ENCODE data around the gene ZNF750.

Gene ZNF750

DNA sequence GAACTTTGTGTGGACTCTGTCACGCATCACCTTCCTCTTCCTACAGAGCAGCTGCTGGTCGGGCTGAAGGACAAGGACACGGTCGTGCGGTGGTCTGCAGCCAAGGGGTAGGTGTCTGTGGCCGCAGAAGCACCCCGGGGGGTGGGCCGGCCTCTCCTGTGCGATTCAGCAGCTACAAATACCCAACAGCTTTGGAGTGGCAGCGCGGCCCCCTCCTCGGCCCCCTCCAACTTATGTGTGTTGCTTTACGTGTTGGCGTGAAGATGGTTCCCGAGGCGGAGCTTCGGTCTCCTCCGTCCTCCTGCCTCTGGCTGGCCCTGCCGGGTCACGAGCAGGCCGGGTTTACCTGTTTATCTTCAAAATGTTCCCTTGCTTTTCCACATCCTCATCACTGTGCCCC, 32.3 kb downstream of the ZNF750 start:
- no peak overlapping the region for H3K4me3 ChIP-seq (ENCODE audit: low read depth, low read length)
- no peaks in the 10 kb centered on the region for H3K27me3 ChIP-seq (ENCODE audit: insufficient read depth, low read length)
- peaks cover 9% of the 10 kb centered on the region for H3K4me1 ChIP-seq (ENCODE audit: control insufficient read depth, insufficient read depth, low read length, unreplicated experiment)
- no peak overlapping the region for H2AFZ ChIP-seq (ENCODE audit: low read length, unreplicated experiment)
- H3K27ac ChIP-seq (ENCODE audit: low read depth, low read length), result no peak overlapping the region
- H3K79me2 ChIP-seq (ENCODE audit: control insufficient read depth, insufficient read depth, low read length, unreplicated experiment), result peaks cover 11% of the 10 kb centered on the region
- H3K36me3 ChIP-seq (ENCODE audit: insufficient read depth, low read length), result no peaks in the 10 kb centered on the region

DNA sequence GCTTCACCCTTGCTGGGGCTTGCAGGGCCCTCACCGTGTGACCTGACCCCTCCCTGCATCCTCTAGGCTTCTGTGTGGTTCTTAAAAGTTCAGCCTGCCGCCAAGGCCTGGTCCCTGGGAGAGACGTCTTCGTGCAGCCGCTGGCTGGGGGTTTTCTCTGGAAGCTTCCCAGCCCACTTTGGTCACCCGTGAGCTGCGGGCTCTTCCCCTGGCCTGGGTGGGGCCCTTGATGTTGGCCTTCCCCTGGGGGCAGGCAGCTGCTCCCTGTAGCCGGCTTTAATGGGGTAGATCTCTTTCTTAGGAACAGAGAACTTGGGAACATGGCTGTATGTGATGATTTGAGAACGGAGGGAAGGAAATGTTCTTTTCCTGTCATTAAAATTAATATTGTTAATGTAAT, 32.7 kb downstream of the ZNF750 start:
- H3K27me3 ChIP-seq (ENCODE audit: insufficient read depth, low read length), result no peaks in the 10 kb centered on the region
- H2AFZ ChIP-seq (ENCODE audit: low read length, unreplicated experiment), result no peak overlapping the region
- H3K27ac ChIP-seq (ENCODE audit: low read depth, low read length), result no peak overlapping the region
- peaks cover 14% of the 10 kb centered on the region for H3K79me2 ChIP-seq (ENCODE audit: control insufficient read depth, insufficient read depth, low read length, unreplicated experiment)
- H3K4me1 ChIP-seq (ENCODE audit: control insufficient read depth, insufficient read depth, low read length, unreplicated experiment), result peaks cover 12% of the 10 kb centered on the region
- H3K4me3 ChIP-seq (ENCODE audit: low read depth, low read length), result no peak overlapping the region
- no peaks in the 10 kb centered on the region for H3K36me3 ChIP-seq (ENCODE audit: insufficient read depth, low read length)

DNA sequence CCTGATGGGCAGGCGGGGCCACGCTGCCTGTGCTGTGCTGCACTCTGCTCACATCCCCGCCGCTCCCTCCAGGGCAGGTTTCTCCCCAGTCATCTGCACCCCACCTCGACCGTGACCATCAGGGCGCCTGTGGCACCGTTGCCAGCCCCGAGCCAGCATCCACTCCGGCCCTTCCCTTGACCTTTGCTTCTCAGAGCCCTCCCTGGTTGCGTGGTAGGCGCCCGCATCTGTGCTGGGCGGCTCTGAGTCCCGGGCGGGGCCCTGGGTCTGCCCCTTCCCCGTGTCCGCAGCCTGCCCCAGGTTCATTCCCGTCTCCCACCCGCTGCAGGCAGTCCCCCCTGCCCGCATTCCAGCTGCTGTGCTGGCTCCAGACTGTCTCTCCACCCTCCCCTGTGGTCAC, 33.2 kb downstream of the ZNF750 start:
- H3K36me3 ChIP-seq (ENCODE audit: insufficient read depth, low read length), result no peaks in the 10 kb centered on the region
- no peak overlapping the region for H3K27ac ChIP-seq (ENCODE audit: low read depth, low read length)
- H2AFZ ChIP-seq (ENCODE audit: low read length, unreplicated experiment), result no peak overlapping the region
- no peak overlapping the region for H3K4me3 ChIP-seq (ENCODE audit: low read depth, low read length)
- peaks cover 12% of the 10 kb centered on the region for H3K4me1 ChIP-seq (ENCODE audit: control insufficient read depth, insufficient read depth, low read length, unreplicated experiment)
- no peaks in the 10 kb centered on the region for H3K27me3 ChIP-seq (ENCODE audit: insufficient read depth, low read length)
- peaks cover 14% of the 10 kb centered on the region for H3K79me2 ChIP-seq (ENCODE audit: control insufficient read depth, insufficient read depth, low read length, unreplicated experiment)

DNA sequence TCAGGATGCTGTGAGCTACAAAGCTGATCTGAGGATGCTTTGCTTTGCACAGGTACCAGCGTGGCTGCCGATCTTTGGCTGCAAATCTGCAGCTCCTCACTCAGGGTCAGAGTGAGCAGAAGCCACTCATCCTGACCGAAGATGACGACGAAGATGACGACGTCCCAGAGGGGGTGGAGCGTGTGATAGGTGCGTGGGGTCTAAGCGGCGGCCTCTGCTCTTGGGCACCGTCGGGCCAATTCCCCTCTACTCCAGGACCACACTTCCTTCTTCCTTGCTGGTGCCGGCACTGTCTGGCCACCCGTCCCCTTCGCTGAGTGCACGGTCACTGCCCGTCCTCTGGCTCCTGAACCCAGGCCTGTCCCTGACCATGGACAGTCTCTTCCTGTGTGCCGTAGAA, 34.0 kb downstream of the ZNF750 start:
- Histone ChIP-seq H3K4me3 (ENCODE audit: low read depth, low read length) (no peak overlapping the region), H3K27me3 (ENCODE audit: insufficient read depth, low read length) (no peaks in the 10 kb centered on the region), H3K79me2 (ENCODE audit: control insufficient read depth, insufficient read depth, low read length, unreplicated experiment) (peaks cover 14% of the 10 kb centered on the region), H3K4me1 (ENCODE audit: control insufficient read depth, insufficient read depth, low read length, unreplicated experiment) (peaks cover 12% of the 10 kb centered on the region), H3K27ac (ENCODE audit: low read depth, low read length) (no peak overlapping the region), H3K36me3 (ENCODE audit: insufficient read depth, low read length) (no peaks in the 10 kb centered on the region; the same call in 1 of the 2 replicates), H2AFZ (ENCODE audit: low read length, unreplicated experiment) (no peak overlapping the region)

DNA sequence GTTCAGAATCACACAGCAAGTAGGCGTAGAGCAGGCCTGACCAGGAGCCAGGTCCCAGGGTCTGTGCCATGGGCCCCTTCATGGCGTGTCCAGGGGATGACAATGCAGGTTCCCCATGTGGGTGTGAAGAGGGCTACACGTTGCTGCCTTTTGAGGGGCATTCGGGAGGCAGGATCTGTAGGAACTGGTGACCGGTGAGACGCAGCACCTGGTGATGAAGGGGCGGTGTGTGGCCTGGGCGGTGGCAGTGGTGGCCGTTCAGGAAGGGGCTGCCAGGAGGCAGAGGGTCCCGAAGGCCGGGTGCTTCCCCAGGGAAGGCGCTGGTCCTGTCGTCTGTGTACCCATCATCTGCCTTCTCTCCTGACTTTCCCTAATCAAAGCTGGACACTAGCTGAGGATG, 34.6 kb downstream of the ZNF750 start:
- Histone ChIP-seq H3K36me3 (ENCODE audit: insufficient read depth, low read length) (peaks cover 3% of the 10 kb centered on the region; the same call in 1 of the 2 replicates), H3K27me3 (ENCODE audit: insufficient read depth, low read length) (no peaks in the 10 kb centered on the region), H3K27ac (ENCODE audit: low read depth, low read length) (no peak overlapping the region), H3K79me2 (ENCODE audit: control insufficient read depth, insufficient read depth, low read length, unreplicated experiment) (peaks cover 14% of the 10 kb centered on the region), H3K4me3 (ENCODE audit: low read depth, low read length) (no peak overlapping the region), H3K4me1 (ENCODE audit: control insufficient read depth, insufficient read depth, low read length, unreplicated experiment) (peaks cover 12% of the 10 kb centered on the region), H2AFZ (ENCODE audit: low read length, unreplicated experiment) (no peak overlapping the region)

DNA sequence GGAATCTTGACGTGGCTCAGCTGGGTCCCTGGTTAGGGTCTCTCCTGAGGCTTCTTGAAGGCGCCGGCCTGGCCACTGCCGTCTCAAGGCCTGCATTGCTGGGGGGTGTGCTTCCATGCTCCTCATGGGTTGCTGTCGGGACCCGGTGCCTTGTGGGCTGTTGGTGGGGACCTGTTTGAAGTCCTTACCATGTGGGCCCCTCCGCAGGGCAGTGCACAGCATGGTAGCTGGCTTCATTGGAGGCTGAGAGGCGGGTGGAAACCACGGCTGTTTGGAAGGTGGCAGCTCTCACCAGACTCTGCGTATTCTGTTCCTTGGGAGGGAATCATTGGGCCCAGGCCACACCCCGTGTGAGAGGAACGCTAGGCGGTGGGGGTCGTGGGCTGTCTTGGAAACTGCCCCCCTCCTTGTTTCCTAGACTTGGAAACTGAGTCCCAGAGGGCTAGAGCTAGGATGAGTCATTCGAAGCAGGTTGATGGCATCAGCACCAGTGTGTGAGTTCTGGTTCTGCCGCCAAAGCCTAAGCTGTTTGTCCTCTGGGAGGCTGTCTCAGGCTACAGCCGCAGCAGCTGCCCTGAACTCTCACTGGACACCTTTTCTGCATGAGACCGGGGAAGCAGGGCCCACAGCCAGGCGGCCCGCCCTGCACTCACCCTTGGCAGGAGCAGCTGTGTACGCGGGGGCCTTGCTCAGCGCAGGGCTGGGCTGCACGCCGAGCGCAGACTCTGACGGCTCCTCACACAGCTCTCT, 35.2 kb downstream of the ZNF750 start:
- H3K79me2 ChIP-seq (ENCODE audit: control insufficient read depth, insufficient read depth, low read length, unreplicated experiment), result peaks cover 14% of the 10 kb centered on the region
- H3K4me1 ChIP-seq (ENCODE audit: control insufficient read depth, insufficient read depth, low read length, unreplicated experiment), result peaks cover 12% of the 10 kb centered on the region
- no peak overlapping the region for H3K27ac ChIP-seq (ENCODE audit: low read depth, low read length)
- H3K36me3 ChIP-seq (ENCODE audit: insufficient read depth, low read length), result peaks cover 6% of the 10 kb centered on the region; the same call in 1 of the 2 replicates
- H3K27me3 ChIP-seq (ENCODE audit: insufficient read depth, low read length), result no peaks in the 10 kb centered on the region
- H2AFZ ChIP-seq (ENCODE audit: low read length, unreplicated experiment), result no peak overlapping the region
- no peak overlapping the region for H3K4me3 ChIP-seq (ENCODE audit: low read depth, low read length)

DNA sequence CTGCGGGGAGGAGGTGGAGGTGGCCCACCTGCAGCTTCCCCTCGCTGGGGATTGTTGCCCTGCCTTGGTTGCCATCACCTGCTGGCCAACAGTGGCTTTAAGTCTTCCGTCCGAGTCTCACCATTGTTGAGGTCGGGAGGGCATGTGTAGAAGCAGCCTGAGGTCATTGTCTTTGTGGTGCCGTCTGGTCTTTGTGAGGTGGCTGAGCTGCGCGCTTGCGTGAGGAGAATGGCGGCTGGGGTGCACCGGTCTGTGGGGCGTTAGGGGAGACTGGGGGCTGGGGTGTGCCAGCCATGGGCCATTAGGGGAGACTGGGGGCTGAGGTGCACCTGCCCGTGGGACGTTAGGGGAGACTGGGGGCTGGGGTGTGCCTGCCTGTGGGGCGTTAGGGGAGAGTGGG, 36.2 kb downstream of the ZNF750 start:
- H3K36me3 ChIP-seq (ENCODE audit: insufficient read depth, low read length), result peaks cover 6% of the 10 kb centered on the region; the same call in 1 of the 2 replicates
- H3K4me1 ChIP-seq (ENCODE audit: control insufficient read depth, insufficient read depth, low read length, unreplicated experiment), result peaks cover 12% of the 10 kb centered on the region

DNA sequence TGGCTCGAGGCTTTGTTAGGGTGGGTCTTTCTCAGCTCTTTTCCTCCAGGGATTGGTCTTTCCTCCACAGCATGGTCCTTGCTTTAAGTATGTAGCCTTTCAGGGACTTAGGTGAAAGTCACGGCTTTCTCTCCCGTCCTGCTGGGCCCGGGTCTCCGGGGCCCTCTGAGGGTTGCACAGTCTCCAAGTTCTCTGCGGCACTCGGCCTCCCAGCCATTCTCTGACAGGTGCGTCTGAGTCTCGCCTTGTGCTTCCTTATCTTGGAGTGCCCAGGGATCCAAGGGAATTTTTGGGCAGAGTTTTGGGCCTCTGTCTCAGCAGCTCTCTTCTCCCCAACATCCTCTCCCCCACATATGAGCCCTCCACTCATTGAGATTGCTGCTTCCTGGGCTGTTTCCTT, 36.6 kb downstream of the ZNF750 start:
- Histone ChIP-seq H3K36me3 (ENCODE audit: insufficient read depth, low read length) (peaks cover 6% of the 10 kb centered on the region; the same call in 1 of the 2 replicates), H3K27ac (ENCODE audit: low read depth, low read length) (no peak overlapping the region)

More for the DNA sequence above, 36.2 kb downstream of the ZNF750 start:
- Histone ChIP-seq H3K27ac (ENCODE audit: low read depth, low read length) (no peak overlapping the region), H2AFZ (ENCODE audit: low read length, unreplicated experiment) (no peak overlapping the region), H3K27me3 (ENCODE audit: insufficient read depth, low read length) (no peaks in the 10 kb centered on the region), H3K4me3 (ENCODE audit: low read depth, low read length) (no peak overlapping the region), H3K79me2 (ENCODE audit: control insufficient read depth, insufficient read depth, low read length, unreplicated experiment) (peaks cover 14% of the 10 kb centered on the region)

DNA sequence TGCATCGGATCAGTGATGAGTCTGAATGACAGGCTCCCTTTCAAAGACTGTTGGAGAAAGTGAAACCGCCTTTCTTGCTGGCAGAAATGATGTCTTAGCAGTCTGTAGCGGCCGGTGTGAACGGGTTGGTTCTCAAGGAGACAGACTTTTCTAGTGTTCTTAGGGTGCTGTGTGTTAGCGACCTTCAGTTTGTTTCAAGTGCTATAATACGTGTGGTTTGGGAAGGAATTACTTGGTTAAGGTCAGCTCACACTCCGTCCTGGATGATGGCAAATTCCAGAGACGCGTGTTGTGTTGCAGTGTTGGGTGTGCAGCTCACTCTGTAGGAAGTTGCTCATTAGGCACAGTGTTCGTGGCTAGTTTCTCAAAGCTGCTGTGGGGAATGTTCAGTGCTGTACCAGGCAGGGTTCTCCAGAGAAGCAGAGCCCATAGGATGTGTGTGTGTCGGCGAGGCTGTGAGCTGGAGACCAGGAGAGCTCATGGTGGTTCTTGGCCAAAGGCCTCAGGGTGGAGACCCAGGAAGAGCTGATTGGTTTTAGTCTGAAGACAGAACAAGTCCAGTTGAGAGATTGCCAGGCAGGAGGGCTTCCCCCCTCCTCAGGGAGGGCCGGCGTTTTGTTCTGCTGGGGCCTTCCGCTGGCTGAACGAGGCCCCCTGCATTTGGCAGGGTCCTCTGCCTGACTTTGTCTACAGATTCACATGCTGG, 37.6 kb downstream of the ZNF750 start:
- peak overlapping the region; percentile 82 for H3K4me3 ChIP-seq (ENCODE audit: low read depth, low read length)
- no peaks in the 10 kb centered on the region for H3K27me3 ChIP-seq (ENCODE audit: insufficient read depth, low read length)
- peaks cover 12% of the 10 kb centered on the region for H3K4me1 ChIP-seq (ENCODE audit: control insufficient read depth, insufficient read depth, low read length, unreplicated experiment)
- H2AFZ ChIP-seq (ENCODE audit: low read length, unreplicated experiment), result peak overlapping the region; percentile 89
- H3K36me3 ChIP-seq (ENCODE audit: insufficient read depth, low read length), result peaks cover 6% of the 10 kb centered on the region; the same call in 1 of the 2 replicates
- peak overlapping the region; percentile 80 for H3K27ac ChIP-seq (ENCODE audit: low read depth, low read length)
- peaks cover 14% of the 10 kb centered on the region for H3K79me2 ChIP-seq (ENCODE audit: control insufficient read depth, insufficient read depth, low read length, unreplicated experiment)

More for the DNA sequence above, 36.6 kb downstream of the ZNF750 start:
- H2AFZ ChIP-seq (ENCODE audit: low read length, unreplicated experiment), result no peak overlapping the region
- peaks cover 14% of the 10 kb centered on the region for H3K79me2 ChIP-seq (ENCODE audit: control insufficient read depth, insufficient read depth, low read length, unreplicated experiment)
- H3K27me3 ChIP-seq (ENCODE audit: insufficient read depth, low read length), result no peaks in the 10 kb centered on the region
- H3K4me1 ChIP-seq (ENCODE audit: control insufficient read depth, insufficient read depth, low read length, unreplicated experiment), result peaks cover 12% of the 10 kb centered on the region
- H3K4me3 ChIP-seq (ENCODE audit: low read depth, low read length), result no peak overlapping the region

DNA sequence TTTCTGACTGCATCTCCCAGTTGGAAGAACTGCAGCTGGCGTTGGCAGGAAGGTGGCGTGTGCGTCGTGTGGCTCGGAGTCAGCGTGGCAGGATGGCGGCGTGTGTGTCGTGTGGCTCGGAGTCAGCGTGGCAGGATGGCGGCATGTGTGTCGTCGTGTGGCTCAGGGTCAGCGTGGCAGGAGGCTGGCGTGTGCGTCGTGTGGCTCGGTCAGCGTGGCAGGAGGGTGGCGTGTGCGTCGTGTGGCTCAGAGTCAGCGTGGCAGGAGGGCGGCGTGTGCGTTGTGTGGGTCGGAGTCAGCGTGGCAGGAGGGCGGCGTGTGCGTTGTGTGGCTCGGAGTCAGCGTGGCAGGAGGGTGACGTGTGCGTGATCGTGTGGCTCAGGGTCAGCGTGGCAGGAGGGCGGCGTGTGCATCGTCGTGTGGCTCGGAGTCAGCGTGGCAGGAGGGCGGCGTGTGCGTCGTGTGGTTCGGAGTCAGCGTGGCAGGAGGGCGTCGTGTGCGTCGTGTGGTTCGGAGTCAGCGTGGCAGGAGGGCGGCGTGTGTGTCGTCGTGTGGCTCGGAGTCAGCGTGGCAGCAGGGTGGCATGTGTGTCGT, 38.3 kb downstream of the ZNF750 start:
- H3K27ac ChIP-seq (ENCODE audit: low read depth, low read length), result no peak overlapping the region
- H3K4me1 ChIP-seq (ENCODE audit: control insufficient read depth, insufficient read depth, low read length, unreplicated experiment), result peaks cover 12% of the 10 kb centered on the region
- no peak overlapping the region for H2AFZ ChIP-seq (ENCODE audit: low read length, unreplicated experiment)
- peaks cover 14% of the 10 kb centered on the region for H3K79me2 ChIP-seq (ENCODE audit: control insufficient read depth, insufficient read depth, low read length, unreplicated experiment)
- peaks cover 6% of the 10 kb centered on the region; the same call in 1 of the 2 replicates for H3K36me3 ChIP-seq (ENCODE audit: insufficient read depth, low read length)
- no peaks in the 10 kb centered on the region for H3K27me3 ChIP-seq (ENCODE audit: insufficient read depth, low read length)
- H3K4me3 ChIP-seq (ENCODE audit: low read depth, low read length), result peak overlapping the region; percentile 82; the same call in 1 of the 2 replicates

Data from ACC112 (cell line).